HG03159 (cell line): ENCODE results near the gene TIMM17B.
A peak's percentile ranks its signal among the peaks of the same experiment; 100 is the strongest.

Experiments
- ATAC-seq: cut with Tn5 transposase; IDR thresholded peaks from one replicate; pipeline ENCODE4 v1.9.1; 2021; ENCODE audit warnings: mild to moderate bottlenecking, moderate library complexity; ENCODE audit not compliant: unreplicated experiment

The TIMM17B gene

DNA sequence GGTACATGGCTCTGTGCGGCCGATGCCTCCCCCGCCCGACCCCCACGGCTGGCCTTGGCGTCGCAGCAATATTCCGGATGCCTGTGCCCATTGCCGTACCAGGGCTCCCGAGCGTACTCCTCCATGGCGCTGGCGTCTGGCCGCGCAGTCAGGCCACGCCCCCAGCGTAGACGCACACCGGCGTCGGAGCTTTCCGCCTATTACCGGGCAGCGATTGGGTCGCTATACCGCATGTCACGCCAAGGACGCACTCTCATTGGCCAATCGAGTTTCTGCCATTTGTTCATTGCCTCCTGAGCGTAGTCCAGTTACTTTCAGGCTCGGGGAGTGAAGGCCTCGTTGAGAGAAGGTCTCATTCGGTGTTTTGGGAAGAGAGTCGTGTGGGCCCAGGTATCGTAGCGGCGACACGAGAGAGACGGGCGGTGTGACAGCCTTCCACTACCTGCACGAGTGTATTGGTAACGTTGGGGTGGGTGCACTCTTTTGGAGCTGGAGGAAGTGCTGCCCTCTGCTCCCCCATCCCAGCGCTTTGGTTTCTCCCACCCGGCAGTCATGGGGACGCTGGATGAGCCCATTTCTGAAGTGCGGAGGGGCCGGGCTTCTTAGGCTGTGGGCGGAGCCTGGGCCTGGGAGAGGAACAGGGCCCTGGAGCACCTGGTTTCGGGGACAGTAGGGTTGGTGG, at the start of gene TIMM17B, which contains the start of gene PQBP1:
TSS of gene TIMM17B (minus strand) at position 144 of the 682 bp plus-strand sequence. CDS start at position 125, 19 bp downstream.
TSS of gene PQBP1 (plus strand) at position 306 of the 682 bp plus-strand sequence. CDS start 580 bp downstream, outside the sequence.
- peak; percentile 78 for ATAC-seq

DNA sequence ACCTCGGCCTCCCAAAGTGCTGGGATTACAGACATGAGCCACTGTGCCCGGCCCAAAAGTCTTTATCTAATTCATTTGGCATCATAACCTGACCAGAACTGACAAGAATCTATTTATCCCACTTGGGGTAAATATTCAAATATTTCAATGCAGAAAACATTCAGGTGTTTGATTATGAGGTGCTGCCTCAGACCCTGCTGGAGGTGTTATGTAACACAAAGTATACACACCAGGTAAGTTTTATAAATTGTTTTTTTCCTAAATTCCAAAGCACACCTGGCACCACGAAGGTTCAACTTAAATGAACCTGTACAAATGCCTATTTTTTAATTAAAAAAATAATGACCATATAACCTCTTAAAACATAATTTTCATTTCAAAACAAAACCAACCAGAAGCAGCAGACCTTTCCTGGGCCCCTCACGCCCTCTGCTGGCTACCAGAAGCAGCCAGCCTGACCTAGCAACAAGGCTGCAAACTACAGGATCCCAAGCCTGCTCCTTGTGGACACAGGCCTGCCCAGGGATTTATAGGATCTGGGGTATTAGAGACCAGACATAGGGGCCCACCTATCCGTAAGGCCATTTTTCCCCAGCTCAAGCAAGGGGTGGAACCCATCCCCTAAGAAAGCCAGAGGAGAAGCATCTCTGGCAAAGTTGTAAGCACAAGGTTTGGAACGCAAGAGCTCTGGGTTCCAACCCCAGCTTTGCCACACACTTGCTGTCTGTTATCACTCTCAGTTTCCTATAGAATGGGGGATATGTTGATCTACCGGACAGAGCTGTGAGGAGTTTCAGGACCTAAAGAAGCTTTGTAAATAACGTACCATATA, 48.2 kb upstream of the TIMM17B start:
- no peak for ATAC-seq

DNA sequence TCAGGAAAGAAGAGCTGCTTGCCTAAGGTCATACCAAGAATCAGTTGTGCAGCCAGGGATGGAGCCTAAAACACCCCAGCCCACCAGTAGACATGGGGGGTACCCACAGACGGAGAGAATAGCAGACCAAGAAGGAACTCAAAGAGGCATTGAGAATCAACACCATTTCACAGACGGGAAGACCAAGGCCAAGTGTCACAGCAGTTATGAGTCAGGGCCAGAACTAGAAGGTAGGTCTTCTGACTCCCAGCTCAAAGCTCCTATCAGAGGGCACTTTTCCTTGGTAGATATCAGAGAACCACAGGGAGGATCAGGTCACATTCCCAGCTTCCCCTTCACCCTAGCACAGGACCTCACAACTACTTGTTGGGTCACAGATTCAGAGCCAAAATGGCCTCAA, 45.3 kb upstream of the TIMM17B start:
- ATAC-seq = no peak

- ATAC-seq = no peak
Measured at GRCh38 chrX:48940404-48940955, 42.9 kb upstream of the TIMM17B start.

GRCh38 chrX:48939524-48940228, 42.1 kb upstream of the TIMM17B start:
- ATAC-seq = no peak

DNA sequence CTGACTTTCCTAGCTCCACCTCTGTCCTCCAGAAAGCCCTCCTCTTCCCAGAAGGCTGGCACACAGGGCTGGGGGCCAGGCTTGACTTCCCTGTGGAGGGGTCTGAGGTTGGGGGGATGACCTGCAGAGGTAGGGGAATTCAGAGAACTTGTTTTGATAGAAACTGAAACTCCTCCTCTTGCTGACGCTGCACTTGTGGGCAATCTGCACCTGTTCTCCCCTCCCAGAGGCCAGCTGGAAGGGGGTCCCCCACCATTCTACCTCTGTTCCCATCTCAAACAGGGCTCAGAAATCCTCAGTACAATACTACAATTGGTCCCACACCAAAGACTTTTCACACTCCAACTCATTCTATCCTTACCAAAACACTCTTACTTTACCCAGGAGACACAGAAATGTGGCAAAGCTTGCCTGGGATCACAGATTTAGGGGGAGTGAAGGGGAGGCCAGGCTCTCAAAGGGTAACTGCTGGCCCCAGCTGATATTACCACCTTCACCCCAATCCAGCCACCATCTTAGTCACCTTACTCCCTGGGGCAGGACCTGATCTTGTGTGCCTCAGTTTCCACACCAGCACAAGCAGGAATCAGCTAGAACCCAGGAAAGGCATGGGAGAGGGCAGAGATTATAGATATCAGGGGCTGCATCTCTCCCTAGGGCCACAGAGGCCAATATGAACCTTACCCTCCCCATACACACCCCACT, 41.3 kb upstream of the TIMM17B start:
- ATAC-seq = peak; percentile 58

DNA sequence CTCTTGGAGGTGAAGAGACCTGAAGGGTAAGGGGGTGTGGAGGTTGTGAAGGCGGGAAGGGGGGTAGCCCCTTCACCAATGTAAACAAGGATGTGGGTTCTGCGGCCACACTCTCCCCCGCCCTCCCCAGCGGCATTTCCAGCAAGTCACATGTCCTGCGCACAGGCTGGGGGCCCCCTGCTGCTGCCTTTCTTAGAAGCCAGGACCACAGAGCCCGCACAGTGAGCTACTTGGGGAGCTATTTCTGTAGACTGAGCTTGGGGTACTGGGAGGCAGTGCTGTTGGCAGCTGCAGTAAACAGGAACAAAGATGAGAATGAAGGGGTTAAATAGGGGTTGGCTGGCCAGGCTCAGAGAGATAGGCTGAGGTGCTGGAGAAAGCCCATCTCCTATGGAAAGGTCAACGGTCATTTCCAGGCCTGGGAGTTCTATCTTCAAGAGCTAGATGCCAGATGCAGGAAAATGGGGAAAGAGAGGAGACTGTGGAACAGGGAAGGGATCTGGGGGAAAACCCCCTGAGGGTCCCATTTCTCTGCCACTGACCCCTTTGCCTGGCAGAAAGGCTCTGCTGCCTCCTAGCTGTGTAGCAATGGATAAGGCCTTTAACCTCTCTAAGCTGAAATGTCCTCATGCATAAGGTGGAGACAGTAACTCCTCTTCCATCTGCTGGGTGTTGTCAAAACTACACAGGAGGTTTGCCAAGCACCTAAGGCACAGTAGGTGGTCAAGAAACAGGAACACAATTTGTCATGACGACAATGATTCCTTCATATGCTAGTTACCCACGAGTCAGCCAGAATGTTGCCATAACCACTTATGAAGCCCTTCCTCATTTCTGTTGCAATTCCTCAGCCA, 39.7 kb upstream of the TIMM17B start:
- peak; percentile 55 for ATAC-seq

- ATAC-seq = no peak
Measured at GRCh38 chrX:48936429-48937053, 39.0 kb upstream of the TIMM17B start.

DNA sequence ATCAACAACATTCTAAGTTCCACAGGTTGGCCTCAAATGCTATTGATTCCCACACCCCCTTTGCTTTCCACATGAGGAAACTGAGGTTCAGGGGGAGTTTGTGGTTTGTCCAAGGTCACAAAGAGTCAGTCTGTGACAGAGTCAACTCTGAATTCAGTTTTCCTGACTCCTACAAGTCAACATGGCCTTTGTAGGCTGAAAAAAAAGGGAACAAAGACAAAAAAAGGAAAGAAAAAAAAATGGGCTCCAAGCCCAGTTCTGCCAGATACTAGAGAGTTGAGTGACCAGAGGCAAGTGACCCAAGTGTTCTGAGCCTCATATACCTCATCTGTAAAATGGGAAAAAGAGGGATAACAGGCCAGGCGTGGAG, 37.7 kb upstream of the TIMM17B start:
- ATAC-seq = no peak

GRCh38 chrX:48934581-48935300, 37.2 kb upstream of the TIMM17B start:
- no peak for ATAC-seq

- no peak for ATAC-seq
Measured at GRCh38 chrX:48933757-48934156, 36.2 kb upstream of the TIMM17B start.

DNA sequence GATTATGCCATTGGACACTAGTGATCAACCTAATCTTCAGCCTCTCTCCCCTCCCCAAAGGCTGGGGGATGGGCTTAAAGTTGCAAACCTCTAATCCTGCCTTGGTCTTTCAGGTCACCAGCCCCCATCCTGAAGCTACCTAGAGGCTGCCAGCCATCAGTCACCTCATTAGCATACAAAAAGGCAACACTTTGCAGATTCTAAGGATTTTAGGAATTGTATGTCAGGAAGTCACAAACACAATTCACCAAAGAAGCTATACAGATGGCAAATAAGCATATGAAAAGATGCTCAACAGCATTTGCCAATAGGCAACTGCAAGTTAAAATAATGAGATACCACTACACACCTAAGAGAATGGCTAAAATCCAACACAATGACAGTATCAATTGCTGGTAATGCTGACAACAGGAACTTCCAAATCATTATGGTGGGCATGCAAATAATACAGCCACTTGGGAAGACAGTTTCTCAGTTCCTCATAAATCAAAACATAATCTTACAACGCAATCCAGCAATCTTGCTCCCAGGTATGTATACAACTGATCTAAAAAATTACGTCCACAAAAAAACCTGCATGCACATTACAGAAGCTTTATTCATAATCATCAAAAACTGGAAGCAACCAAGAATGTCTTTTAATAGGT, 30.3 kb upstream of the TIMM17B start:
- ATAC-seq = no peak

- no peak for ATAC-seq
Measured at GRCh38 chrX:48927123-48927522, 29.6 kb upstream of the TIMM17B start.

DNA sequence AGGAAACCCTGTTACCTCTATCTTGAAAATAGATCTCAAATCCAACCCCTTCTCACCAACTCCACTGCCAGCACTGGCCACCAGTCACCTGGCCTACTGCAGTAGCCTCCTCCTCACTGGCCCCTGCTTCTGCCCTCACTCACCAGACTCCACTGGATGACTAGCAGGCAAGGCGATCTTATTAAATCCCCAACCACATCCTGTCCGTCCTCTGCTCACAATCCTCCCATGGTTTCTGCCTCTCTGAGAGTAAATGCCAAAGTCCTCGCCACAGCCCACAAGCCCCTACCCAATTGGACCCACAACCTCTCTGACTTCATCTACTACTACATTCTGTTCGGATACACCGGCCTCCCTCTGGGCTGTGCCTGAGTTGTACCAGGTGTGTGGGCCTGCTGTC, 26.7 kb upstream of the TIMM17B start:
- no peak for ATAC-seq

- no peak for ATAC-seq
Measured at GRCh38 chrX:48923771-48924170, 26.2 kb upstream of the TIMM17B start.

- ATAC-seq = no peak
Measured at GRCh38 chrX:48920718-48921104, 23.1 kb upstream of the TIMM17B start.

DNA sequence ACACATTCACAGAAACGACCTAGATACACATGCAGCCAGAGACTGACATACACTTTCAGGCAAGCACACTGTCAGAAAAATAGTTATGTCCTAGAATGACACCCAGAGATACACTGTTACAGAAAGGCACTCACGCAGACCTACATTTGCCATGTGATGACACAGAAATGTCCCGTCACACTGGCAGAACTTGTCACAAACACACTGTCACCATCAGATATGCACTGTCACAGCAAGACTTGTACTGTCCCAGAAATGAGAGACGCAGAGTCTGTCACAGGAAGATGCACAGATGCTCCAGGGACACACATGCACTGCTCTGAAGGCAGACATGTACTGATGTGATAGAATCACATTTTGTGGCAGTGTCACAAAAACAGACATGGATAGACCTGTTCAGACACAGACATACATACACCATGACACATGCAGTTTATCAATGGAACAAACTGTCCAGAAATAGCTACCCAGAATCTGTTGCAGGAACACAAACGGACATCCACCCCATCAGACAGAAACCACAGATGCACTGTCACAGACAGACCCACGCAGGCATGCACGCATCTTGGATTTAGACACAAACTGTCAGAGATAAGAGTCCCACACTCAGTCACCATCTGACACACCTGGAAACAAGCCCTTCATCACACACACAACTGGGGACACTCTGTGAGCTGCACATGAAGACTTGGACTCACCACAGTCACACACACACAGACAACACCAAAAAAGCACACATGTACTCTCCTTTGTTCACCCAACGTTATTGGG, 22.6 kb upstream of the TIMM17B start:
- no peak for ATAC-seq
